Choroid plexus epithelial cell (primary cell): Measurements from ENCODE around the gene CAMK1D.

Experiments used
- DNase-seq: peaks from one replicate; pipeline ENCODE4 v3.0.0-alpha.2; 2010; ENCODE audit warnings: low read depth
- H3K4me3 ChIP-seq: 2 replicates; pipeline ENCODE4 v1.5.1; 2011; ENCODE audit warnings: low read depth, mild to moderate bottlenecking, control low read depth, low read length, moderate library complexity
- CTCF ChIP-seq: conservative IDR thresholded peaks from 2 replicates; pipeline ENCODE4 v1.5.1; 2011; ENCODE audit warnings: low read depth, mild to moderate bottlenecking, control low read depth, inconsistent platforms, low read length, moderate library complexity

The CAMK1D gene

GRCh38 chr10:12583891-12584595 lies 234.7 kb downstream of the CAMK1D start:
- DNase-seq = no peak
- H3K4me3 ChIP-seq = no peak overlapping the region
- no peak for TF ChIP-seq CTCF

- H3K4me3 ChIP-seq = no peak overlapping the region
- no peak for DNase-seq
- no peak for TF ChIP-seq CTCF
Measured at GRCh38 chr10:12586741-12587140, 237.4 kb downstream of the CAMK1D start.

- no peak for DNase-seq
- TF ChIP-seq CTCF = no peak
- no peak overlapping the region for H3K4me3 ChIP-seq
Measured at GRCh38 chr10:12587451-12587888, 238.1 kb downstream of the CAMK1D start.

GRCh38 chr10:12588091-12588860 lies 238.9 kb downstream of the CAMK1D start:
- no peak overlapping the region for H3K4me3 ChIP-seq
- no peak for TF ChIP-seq CTCF
- DNase-seq = no peak

- no peak overlapping the region for H3K4me3 ChIP-seq
- no peak for TF ChIP-seq CTCF
- DNase-seq = no peak
Measured at GRCh38 chr10:12589291-12589690, 239.9 kb downstream of the CAMK1D start.

GRCh38 chr10:12589791-12590190 lies 240.4 kb downstream of the CAMK1D start:
- no peak for DNase-seq
- no peak overlapping the region for H3K4me3 ChIP-seq
- no peak for TF ChIP-seq CTCF
